CD4-positive, alpha-beta T cell treated with Interleukin-6 at 100 ng/mL for 8 hours (primary cell): ENCODE data around the gene GSTM3.
A peak's percentile ranks its signal among the peaks of the same experiment; 100 is the strongest.

Experiments
- DNase-seq: peaks from one replicate; pipeline ENCODE4 v3.0.0-alpha.2; 2020; ENCODE audit warnings: mixed read lengths, low spot score

GSTM3 gene

GRCh38 chr1:109740615-109741373, at the start of gene GSTM3:
GSTM3 (minus strand) TSS chr1:109741038; CDS start chr1:109740287, 751 bp downstream.
- DNase-seq = no peak

- no peak for DNase-seq
These were observed 49.5 kb upstream of the GSTM3 start for GRCh38 chr1:109790329-109790728.

GRCh38 chr1:109789551-109790180, 48.8 kb upstream of the GSTM3 start:
- no peak for DNase-seq

- no peak for DNase-seq
These were observed 48.1 kb upstream of the GSTM3 start for GRCh38 chr1:109788695-109789521.

- no peak for DNase-seq
These were observed 47.2 kb upstream of the GSTM3 start for GRCh38 chr1:109787845-109788601.

- no peak for DNase-seq
These were observed 46.5 kb upstream of the GSTM3 start for GRCh38 chr1:109787211-109787844.

- DNase-seq = no peak
These were observed 45.7 kb upstream of the GSTM3 start for GRCh38 chr1:109786531-109787021.

GRCh38 chr1:109786112-109786480, 45.3 kb upstream of the GSTM3 start:
- DNase-seq = no peak

GRCh38 chr1:109785446-109786111, 44.7 kb upstream of the GSTM3 start:
- DNase-seq = no peak

- DNase-seq = no peak
These were observed 43.9 kb upstream of the GSTM3 start for GRCh38 chr1:109784551-109785252.

- no peak for DNase-seq
These were observed 42.6 kb upstream of the GSTM3 start for GRCh38 chr1:109783436-109783835.

GRCh38 chr1:109782927-109783326, 42.1 kb upstream of the GSTM3 start:
- DNase-seq = no peak

- no peak for DNase-seq
These were observed 41.7 kb upstream of the GSTM3 start for GRCh38 chr1:109782514-109782913.

GRCh38 chr1:109781806-109782205, 41.0 kb upstream of the GSTM3 start:
- no peak for DNase-seq

- DNase-seq = no peak
These were observed 40.1 kb upstream of the GSTM3 start for GRCh38 chr1:109780982-109781381.

- DNase-seq = no peak
These were observed 37.3 kb upstream of the GSTM3 start for GRCh38 chr1:109777980-109778625.

GRCh38 chr1:109777436-109777835, 36.6 kb upstream of the GSTM3 start:
- DNase-seq = no peak

- DNase-seq = peak; percentile 73
These were observed 36.1 kb upstream of the GSTM3 start for GRCh38 chr1:109776911-109777310.

- DNase-seq = no peak
These were observed 35.5 kb upstream of the GSTM3 start for GRCh38 chr1:109776206-109776835.
